IPS-NIHi7 (cell line): ENCODE results near the gene CTNNA1.
"Not testable (repeated sequence)": the region's sequence is repeated elsewhere in the genome, so short reads cannot be mapped to it uniquely, and the experiment has no call there.

Experiments used
- DNase-seq: peaks from one replicate; pipeline ENCODE4 v3.0.0; 2012; ENCODE audit warnings: mixed read lengths; ENCODE audit errors: extremely low spot score

The CTNNA1 gene, protein sequence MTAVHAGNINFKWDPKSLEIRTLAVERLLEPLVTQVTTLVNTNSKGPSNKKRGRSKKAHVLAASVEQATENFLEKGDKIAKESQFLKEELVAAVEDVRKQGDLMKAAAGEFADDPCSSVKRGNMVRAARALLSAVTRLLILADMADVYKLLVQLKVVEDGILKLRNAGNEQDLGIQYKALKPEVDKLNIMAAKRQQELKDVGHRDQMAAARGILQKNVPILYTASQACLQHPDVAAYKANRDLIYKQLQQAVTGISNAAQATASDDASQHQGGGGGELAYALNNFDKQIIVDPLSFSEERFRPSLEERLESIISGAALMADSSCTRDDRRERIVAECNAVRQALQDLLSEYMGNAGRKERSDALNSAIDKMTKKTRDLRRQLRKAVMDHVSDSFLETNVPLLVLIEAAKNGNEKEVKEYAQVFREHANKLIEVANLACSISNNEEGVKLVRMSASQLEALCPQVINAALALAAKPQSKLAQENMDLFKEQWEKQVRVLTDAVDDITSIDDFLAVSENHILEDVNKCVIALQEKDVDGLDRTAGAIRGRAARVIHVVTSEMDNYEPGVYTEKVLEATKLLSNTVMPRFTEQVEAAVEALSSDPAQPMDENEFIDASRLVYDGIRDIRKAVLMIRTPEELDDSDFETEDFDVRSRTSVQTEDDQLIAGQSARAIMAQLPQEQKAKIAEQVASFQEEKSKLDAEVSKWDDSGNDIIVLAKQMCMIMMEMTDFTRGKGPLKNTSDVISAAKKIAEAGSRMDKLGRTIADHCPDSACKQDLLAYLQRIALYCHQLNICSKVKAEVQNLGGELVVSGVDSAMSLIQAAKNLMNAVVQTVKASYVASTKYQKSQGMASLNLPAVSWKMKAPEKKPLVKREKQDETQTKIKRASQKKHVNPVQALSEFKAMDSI

DNA sequence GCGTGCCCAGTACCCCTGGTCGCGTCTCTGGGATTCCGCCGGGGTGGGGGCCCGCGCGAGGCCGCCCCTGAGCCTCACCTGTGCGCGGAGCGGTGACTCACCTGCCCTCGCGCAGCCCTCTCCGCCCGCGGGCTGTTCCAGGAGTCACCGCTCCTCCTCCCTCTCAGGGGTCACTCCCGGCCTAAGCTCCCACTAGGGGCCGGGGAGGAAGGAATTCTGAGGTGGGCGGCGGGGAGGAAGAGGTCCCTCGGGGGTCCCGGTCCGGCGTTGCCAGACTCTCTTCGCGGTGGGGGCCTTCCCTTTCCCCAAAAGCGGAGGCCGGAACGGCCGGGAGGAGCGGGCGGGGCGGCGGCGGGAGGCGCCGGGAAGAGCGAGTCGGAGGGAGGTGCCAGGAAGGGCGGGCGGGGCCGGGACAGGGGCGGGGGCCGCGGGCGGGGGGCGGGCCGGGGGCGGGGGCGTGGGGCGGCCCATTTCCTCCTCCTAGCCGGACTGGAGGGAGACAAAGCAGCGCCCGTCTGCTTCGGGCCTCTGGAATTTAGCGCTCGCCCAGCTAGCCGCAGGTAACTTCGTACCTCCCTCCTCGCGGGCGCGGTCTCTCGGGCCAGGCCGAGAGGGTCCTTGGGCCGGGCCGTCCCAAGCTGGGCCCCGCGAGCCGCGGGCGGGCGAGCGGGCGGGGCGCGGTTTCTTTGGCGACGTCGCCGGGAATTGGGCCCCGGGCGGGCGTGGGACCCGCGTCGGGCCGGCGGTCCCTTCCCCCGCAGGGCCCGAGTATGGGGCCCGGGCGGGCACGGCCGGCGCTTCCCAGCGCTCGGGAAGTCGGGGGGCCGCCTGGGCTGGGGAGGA lies at the start of gene CTNNA1:
Gene CTNNA1 (plus strand): TSS at position 475 of the 843 bp plus-strand sequence. CDS start 28,500 bp downstream, outside the sequence.
- DNase-seq, result peak; percentile 95

DNA sequence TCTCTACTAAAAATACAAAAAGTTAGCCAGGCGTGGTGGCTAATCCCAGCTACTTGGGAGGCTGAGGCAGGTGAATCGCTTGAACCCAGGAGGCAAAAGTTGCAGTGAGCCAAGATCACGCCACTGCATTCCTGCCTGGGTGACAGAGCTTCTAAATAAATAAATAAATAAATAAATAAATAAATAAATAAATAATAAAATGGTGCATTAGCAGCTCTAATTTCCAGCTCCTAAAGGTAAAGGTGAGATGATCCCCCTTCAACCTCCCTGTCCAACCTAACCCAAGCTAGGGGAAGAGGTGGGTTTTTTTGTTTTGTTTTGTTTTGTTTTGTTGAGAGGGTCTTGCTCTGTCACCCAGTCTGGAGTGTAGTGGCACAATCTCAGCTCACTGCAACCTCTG lies 49.4 kb upstream of the CTNNA1 start:
- DNase-seq, result not testable (repeated sequence)

DNA sequence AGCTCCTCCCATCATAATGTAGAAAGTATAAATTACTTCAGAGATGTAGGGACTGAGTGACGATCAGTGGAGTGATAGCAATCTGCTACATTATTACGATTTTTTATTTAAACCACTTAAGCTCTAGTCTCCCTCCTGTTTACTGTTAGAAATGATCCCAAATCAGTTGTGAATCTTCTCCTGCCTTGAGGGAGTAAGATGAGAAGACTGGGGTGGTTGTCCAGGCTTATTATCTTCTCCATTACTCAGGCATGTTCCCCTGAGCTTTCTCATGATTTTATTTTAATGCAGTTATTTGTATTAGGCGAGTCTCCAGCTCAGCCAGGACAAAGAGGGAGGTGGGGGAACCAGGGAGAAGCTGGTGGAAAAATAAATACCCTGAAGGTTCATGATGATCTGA lies 48.2 kb upstream of the CTNNA1 start:
- DNase-seq, result no peak

DNA sequence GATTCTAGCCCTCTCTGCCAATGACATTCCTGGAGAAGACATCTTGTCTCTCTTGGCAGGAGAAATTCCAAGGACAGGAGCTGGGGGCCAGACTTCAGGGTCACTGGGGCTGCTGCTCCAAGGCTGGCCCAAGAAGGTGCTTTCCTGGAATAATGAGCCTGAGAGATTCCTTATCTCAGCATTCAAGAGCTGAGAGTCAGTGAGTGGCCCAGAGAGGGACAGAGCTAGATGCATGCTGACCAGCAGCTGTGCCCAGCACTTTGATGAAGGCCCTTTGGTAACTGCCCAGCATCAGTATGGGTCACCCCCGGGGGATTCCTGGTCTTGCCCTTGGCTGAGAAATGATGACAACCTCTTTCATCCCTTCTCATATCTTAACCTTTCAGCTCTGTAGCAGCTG lies 47.7 kb upstream of the CTNNA1 start:
- DNase-seq, result no peak

DNA sequence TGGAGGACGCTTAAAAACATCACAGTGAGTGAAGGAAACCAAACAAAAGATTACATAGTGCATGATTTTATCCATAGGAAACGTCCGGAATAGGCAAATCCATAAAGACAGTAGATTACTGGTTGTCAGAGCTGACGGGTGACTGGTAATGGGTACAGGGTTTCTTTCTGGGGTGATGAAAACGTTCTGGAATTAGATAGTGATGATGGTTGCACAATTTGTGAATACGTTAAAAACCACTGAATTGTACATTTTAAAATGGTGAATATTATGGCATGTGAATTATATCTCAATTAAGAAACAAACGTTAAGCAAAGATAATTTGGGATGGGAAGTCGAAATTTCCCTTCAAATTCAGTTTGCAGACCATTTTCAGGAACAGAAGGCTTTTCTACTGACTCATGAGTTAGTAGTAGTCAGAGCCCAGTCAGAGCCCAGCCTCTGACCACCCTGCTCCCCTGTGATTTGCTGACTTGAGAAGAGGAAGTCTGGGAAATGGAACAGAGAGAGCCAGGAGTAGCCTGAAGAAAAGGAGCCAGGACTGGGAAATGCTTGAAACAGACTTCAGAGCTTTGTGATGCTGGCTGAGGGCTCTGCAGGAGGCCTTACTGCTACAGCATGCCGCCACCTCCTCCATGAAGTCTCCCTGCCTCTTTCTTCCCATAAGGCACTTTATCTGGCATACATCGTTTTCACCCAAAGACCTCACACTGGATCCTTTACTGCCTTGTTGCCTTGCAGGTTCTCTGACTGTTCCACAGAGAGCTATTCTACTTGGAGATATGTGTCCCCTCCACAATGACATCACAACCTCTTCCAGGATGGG lies 46.4 kb upstream of the CTNNA1 start:
- DNase-seq, result peak; percentile 50

DNA sequence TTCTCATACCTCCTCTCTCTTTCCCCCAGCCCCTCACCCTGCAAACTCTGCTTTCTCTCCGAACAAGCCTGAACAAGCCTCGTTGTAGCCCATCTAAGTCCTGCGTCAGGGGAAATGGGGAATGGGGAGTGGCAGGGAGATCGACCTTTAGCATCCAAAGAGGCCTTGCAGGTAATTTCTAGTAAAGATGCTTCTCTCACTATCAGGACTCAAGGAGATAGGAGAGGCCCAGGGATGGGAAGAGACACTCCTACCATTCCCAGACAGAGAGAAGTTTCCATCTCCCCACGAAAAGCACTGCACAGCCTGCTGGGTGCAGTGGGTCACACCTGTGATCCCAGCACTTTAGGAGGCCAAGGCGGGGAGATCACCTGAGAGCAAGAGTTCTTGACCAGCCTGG lies 44.4 kb upstream of the CTNNA1 start:
- DNase-seq, result no peak

DNA sequence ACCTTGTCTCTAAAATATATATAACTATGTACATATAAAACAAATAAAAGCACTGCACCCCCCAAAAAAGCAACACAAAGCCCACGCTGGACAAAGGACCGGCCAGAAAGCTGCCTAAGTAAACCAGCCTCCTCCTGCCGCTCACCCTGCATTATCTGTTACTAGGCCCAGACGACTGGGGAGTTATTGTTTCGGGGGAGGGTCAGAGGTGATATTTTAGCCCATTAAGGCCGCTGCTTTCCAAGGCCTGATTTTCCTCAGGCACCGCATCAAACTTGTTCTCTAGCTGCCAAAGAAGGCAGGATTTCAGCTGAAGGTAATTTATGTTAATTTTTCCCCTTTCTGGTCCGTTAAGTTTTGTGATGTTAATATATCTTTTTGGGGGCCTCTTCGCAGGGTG lies 44.0 kb upstream of the CTNNA1 start:
- DNase-seq, result no peak

DNA sequence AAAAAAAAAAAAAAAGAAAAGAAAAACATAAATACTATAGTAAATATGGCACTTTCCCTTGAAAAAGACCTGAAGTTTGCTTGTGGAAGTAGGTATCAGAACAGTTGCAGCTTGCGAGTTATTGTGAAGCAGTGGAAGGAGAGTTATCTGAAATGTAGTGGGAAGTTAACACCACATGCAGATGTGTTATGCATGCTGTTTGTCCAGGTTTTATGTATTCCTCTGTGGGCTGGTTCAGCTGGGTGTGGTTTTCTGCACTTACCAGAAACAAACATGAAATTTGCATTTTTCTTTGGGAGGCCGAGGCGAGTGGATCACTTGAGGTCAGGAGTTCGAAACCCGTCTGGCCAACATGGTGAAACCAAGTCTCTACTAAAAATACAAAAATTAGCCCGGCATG lies 42.1 kb upstream of the CTNNA1 start:
- DNase-seq, result no peak

DNA sequence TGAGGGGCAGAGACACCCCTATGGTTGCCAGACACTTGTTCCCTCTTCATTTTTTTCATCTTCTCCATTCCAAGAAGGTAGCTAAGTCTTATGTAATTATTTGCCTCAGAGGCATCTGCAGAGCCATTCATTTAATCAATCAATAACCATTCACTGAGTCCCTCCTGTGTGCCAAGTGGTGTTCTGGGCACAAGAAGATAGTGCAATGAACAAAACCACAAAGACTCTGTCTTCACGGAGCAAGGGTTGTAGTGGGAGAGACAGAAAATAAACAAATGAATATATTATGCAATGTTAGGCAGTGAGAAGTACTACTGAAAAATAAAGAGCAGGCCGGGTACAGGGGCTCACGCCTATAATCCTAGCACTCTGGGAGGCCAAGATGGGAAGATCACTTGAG lies 41.4 kb upstream of the CTNNA1 start:
- no peak for DNase-seq

DNA sequence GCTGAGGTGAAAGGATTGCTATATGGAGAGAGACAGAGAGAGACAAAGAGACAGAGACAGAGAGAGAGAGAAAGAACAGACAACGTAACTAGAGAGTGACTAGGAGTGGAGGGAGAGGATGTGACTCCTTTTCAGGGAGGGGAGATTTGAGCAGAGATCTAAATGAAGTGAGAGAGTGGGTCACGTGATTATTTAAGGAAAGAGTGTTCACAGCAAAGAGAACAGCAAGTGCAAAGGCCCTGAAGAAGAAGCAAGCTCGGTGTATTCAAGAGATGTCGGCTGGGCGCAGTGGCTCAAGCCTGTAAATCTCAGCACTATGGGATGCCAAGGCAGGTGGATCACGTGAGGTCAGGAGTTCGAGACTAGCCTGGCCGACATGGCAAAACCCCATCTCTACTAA lies 40.9 kb upstream of the CTNNA1 start:
- no peak for DNase-seq

DNA sequence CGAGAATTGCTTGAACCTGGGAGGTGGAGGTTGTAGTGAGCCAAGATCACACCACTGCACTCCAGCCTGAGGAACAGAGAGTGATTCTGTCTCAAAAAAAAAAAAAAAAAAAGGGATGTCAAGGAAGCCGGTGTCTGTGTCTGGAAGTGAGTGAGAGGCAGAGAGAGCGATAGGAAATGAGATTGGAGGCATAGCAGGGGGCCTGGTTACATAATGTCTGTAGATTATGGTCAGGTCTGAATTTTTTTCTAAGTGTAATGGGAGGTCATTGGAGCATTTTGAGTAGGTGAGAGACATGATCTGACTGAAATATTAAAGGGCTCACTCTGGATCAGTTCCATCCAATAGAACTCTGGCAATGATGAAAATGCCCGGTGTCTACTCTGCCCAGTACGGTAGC lies 40.4 kb upstream of the CTNNA1 start:
- DNase-seq, result peak; percentile 2

DNA sequence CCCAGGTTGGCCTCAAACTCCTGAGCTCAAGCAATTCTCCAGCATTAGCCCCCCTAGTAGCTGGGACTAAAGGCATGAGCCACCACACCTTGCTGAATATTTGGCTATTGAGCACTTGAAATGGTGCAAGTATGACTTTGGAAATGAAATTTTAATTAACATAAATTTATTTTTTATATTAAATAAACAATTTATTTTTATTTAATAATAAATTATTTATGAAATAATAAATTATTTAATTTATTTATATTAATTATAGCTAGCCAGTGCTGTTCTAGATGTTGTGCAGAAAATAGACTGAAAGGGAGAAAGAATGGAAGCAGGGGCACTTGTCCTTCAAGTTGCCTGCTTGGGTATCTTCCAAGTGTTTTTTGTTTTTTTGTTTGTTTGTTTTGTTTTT lies 40.0 kb upstream of the CTNNA1 start:
- DNase-seq, result no peak

DNA sequence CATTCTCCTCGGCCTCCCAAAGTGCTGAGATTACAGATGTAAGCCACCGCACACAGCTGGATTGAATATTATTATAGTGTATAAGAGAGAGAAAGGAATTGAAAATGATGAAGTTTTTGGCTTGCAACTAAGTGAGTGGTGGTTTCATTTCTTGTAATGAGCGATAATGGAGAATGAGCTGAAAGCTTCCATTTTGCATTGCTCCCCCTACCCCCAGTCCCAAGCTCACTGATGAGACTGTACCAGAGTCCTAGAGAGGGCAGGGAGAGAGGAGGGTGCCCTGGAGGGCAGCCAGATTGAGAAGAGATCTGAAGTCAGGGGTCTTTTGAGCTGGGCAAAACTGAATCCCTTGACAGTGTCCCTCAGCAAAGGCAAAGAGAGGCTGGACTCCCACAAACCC lies 38.5 kb upstream of the CTNNA1 start:
- no peak for DNase-seq

DNA sequence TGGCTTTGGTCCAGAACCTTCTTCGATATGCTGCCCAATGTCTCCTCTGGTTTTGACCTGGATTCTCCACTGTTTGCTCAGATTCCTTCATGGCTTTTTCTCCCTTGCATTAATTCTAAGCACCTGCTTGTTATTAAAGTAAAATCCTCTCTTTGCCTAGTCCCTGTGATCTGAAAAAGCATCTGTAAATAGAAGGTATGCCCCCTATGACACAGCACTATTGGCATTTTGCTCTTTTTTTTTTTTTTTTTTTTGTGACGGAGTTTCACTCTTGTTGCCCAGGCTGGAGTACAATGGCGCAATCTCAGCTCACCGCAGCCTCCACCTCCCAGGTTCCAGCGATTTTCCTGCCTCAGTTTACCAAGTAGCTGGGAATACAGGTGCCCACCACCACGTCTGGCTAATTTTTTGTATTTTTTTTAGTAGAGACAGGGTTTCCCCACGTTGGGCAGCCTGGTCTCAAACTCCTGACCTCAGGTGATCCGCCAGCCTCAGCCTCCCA lies 37.2 kb upstream of the CTNNA1 start:
- DNase-seq, result not testable (repeated sequence)

DNA sequence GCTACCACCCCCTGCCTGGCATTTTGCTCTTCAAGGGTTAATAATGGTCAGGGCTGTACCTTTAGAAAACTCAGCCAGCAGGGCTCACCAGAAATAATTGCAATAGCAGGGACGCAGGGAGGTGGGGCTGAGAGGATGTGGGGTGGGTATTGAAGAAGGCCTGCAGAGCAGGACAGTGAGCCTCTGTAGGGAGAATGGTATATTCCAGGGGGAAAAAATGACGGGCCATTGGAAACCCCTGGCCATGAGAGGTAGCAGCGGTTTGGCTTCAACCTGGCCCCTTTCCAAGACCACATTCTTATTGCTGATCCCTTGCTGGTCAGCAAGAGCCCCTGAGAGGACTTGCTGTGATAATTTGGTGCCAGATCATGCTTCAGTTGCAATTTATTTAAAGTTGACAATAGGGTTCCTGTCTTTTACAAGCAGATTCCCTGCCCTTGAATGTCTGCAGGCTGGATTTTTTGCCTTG lies 36.7 kb upstream of the CTNNA1 start:
- peak; percentile 46 for DNase-seq

DNA sequence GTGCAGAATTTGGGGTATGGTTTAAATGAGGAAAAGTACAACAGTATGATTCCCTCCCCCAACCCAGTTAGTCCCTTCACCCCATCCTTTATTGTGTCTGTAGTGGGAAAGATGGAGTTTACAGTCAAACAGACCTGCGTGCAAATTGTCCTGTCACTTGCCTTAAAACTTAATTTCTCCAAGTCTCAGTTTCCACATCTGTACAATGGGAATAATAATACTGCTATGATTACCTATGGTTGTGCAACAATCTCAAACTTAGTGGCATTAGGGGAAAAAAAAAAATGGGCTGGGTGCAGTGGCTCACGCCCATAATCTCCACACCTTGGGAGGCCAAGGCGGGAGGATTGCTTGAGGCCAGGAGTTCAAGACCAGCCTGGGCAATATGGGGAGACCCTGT lies 35.8 kb upstream of the CTNNA1 start:
- no peak for DNase-seq

DNA sequence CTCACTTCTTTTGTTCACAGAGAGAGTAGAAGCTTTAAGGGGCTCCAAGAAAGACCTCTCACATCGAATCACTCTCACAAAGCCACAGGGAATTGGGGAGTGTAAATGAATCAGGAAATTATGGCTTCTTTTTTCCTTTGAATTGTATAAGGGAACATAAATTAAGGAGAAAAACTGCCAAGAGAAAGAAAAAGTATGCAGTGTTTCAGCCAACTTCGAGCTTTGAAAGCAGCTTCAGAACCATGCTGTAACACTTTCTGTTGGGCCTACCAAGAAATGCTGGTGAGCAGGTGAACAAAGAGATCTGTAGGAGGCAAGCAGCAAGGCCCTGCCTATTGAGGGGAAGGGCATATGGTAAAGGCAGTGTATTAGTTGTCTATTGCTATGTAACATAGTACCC lies 33.4 kb upstream of the CTNNA1 start:
- no peak for DNase-seq

DNA sequence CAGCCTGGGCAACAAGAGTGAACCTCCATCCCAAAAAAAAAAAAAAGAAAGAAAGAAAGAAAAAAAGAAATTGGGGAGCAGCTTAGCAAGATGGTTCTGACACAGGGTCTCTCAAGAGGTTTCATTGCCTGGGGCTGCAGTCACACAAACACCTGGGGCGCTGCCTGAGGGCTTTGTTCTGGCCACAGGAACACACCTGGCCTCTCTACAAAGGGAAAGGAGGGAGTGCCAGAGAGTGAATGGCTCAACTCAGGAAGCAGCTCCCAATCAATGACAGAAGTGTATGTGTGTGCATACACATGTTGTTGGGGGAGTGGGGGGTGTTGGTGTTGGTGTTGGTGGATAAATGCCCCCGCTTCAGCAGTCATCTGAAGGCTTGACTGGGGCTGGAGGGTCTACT lies 32.4 kb upstream of the CTNNA1 start:
- no peak for DNase-seq

DNA sequence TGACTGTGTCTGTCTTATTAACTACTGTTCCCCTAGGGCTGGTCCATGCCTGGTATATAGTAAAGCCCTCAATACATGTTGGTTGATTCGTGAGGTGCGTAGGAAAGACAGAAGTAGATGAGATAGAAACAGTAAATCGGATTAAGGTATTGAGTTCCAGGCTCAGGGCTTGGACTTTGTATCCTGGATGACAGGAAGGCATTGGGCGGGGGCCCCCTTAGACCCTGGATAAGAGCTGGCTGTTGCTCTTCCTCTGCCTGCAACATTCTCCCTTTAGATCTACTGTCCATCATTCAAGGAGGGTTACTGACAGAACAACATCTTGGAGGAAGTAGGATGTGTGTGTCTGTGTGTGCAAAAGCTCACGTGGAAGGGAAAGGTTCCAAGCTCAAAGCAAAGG lies 31.2 kb upstream of the CTNNA1 start:
- DNase-seq, result no peak

DNA sequence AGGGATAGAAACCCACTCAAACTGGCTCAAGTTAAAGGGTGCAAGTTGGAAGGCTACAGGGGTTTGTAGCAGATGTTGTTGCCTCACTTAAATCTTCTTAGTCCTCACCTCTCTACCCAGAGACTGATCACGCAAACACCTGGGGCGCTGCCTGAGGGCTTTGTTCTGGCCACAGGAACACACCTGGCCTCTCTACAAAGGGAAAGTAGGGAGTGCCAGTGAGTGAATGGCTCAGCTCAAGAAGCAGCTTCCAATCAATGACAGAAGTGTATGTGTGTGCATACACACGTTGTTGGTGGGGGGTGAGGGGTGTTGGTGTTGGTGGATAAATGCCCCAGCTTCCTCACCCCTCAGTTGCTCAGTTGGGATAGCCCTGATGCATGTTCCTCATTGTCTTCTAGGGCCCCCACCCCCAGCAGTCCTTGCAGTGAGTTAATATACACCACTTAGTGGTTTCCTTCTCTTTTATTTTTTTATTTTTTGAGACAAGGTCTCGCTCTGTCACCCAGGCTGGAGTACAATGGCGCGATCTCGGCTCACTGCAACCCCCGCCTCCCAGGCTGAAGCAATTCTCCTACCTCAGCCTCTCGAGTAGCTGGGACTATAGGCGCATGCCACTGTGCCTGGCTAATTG lies 30.6 kb upstream of the CTNNA1 start:
- no peak for DNase-seq
